GM21528 (cell line): ENCODE measurements around the gene QRICH1.
A peak's percentile ranks its signal among the peaks of the same experiment; 100 is the strongest.

Source experiments
- ATAC-seq: cut with Tn5 transposase; IDR thresholded peaks from one replicate; pipeline ENCODE4 v1.9.1; 2021; ENCODE audit warnings: mild to moderate bottlenecking, moderate library complexity; ENCODE audit not compliant: unreplicated experiment, low FRiP score

Gene QRICH1

DNA sequence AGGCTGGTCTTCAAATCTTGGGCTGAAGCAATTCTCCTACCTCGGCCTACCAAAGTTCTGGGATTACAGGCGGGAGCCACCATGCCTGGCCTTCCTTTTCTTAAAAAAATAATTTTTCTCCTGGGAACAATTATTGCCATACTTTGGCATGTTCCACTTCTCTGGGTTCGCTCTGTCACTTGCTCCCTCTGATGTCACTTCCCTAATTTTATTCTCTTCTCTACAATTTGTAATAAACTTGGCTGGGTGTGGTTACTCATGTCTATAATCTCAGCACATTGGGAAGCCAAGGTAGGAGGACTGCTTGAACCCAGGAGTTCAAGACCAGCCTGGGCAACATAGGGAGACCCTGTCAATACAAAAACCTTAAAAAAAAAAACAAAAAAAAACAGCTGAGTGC, 58.6 kb downstream of the QRICH1 start:
- no peak for ATAC-seq

DNA sequence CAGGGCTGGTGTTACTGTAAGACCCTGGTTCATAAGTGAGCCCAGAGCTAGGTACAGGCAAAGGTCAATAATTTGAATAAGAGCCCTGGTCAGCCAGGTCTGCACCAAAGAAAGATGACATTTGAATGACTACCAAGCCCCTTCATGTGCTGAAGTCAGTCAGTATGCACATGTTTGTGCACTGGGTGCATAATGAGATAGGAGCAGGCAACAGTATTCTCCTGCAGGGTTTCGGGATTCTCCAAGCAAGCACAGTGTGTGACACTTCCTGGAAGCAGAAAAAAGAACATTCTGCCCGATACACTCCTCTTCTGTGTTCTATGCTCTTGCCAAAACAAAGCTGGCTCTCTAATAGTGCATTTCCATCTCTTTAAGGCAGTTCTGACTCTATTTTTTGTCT, 59.2 kb downstream of the QRICH1 start:
- ATAC-seq = no peak

DNA sequence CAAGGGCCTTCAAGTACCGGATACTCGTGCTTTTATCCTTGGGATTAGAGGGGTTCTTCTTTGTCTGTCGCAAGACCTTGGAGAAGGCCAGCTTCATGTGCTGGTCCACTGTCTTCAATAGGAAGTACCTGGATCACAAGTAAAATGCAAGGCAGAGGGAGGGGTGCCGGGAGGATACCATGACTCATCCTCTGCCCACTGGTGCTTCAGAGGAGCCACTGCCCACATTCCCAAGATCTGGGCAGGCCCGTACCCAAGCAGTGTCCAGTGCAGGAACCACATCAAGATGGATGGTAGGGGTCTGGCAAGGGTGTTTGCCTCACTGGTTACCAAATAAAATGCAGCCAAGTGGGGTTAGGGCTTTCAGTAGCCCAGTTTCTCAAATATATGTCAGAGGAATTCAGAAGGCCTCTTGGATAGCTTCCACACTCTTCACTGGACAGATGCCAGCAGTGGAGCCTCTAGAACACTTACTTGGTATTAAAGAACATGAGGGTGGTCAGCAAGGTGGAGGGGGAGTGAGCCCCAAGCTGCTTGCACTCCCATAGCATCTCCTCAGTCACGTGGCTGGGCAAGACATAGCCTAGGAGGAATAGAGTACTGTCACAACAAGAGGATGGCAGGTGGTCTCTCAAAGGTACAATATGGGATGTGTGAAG, 61.1 kb downstream of the QRICH1 start:
- ATAC-seq = no peak

DNA sequence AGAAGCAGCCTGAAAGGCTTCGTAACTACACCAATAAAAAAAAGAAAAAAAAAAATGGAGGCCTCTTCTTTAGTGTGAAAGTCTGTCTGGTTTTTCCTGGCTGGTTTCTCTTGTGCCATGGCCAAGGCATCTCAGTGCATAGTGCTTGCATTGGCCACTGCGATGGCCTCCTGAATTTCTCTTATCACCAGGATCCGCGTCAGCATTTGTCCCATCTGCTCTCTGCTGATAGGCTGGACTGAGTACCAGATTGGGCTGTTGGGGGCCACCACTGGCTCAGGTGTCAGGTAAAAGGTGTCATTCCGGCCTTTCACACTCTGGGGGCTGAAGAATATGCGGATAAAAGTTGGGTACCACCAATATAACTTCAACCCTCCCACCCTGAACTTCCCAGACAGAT, 63.5 kb downstream of the QRICH1 start:
- ATAC-seq = no peak

DNA sequence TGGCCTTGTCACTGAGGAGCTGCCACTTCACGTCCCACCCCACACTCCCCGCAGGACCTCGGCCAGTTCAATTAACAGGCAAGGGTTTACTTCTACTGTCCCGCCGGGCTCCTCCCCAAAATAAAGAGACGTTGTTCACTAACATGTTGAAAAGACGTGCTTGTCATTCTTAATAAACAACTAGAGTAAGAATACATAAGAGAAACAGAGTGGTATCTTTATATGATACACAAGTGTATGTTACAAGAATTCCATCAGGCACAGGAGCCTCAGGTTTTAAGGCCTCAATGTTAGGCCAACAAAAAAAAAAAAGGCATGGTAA, 64.3 kb downstream of the QRICH1 start:
- no peak for ATAC-seq

DNA sequence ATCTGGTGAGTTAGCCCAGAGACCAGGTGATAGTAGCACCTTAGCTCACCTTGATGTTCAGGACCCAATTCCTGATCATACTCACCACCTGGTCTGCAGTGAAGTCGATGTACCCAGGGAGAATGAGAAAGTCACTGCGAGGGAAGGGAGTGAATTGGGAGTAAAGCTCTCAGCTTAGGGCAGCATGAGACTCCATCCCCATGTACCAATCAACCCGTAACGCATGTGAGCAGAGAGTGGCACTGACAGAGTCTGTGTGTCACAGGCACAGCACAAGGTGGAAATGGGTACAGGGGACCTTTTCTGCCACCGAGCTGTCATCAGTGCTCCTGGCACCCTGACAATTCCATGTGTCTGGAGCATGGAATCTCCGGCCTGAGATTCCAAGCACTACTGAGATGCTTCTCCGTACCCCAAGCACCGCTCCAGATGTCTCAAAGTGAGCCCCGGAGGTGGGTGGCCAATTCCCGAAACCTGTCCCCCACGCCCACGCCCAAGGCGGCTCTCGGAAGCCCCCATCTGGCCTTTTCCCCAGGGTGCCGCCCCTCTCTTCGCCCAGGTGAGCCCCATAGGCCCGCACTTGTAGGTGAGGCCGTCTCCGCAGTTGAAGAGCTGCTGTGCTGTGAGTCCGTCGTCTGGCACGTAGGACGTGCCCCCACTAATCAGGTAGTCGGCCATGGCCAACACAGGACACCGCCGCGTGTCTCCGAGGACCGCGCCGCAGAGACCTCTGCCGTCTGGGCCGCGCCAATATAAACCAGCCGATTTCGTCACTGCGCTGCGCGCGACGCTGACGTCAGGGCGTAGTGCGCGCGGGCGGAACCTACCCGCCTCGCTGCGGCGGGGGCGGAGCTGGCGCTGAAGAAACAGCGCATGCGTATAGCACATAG, 65.0 kb downstream of the QRICH1 start, which contains the start of gene IMPDH2:
Gene IMPDH2, minus strand, starts transcription at position 726 of the 890 bp plus-strand sequence. Its CDS starts 48 bp downstream, at position 678.
- peak; percentile 85 for ATAC-seq

DNA sequence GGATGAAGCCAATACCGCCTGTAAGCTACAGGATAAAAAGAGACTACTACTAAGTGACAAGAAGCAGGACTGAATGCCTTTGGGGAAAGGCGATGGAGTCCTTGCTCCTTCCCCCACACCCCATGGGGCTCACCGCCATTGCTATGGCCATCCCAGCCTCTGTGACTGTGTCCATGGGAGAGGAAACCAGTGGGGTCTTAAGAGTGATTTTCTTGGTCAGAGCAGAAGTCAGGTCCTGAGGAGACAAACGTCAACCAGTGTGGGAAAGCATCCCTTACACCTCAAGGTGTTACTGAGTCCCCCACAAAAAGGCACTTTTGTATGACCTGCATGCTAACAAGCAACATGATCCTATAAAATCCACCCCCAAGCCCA, 65.6 kb downstream of the QRICH1 start:
- ATAC-seq = no peak

DNA sequence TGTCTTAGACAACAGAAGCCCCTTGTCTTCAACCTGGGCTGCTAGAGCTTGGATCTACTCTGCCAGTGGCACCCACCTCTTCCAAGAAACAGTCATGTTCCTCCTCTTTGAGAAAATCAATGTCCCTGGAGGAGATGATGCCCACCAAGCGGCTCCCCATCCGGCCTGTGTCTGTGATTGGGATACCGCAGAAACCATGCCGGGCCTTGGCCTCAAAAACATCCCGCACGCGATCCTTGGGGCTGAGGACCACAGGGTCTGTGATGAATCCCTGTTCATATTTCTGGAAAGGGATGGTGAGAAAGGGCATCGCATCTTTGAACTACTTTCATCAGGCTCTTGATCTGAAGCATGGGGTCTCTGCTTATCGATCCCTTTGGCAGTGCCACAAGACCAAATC, 66.2 kb downstream of the QRICH1 start:
- ATAC-seq = no peak

DNA sequence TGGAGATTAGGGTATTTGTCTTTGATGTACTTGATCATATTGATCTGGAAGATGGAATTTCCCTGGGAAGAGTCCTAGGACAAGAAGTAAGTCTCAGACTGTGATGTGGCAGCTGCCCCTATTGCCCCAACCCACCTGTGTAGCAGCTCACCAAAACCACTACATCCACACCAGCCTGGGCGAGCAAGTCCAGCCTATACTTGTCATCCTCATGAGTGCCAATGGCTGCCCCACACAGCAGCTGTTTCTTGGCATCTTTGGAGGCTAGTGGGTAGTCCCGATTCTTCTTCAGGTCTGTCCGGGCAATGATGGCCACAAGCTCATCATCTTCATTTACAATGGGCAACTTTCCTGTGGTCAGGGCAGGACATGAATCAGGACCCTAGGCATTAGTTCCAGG, 67.3 kb downstream of the QRICH1 start:
- ATAC-seq = no peak

DNA sequence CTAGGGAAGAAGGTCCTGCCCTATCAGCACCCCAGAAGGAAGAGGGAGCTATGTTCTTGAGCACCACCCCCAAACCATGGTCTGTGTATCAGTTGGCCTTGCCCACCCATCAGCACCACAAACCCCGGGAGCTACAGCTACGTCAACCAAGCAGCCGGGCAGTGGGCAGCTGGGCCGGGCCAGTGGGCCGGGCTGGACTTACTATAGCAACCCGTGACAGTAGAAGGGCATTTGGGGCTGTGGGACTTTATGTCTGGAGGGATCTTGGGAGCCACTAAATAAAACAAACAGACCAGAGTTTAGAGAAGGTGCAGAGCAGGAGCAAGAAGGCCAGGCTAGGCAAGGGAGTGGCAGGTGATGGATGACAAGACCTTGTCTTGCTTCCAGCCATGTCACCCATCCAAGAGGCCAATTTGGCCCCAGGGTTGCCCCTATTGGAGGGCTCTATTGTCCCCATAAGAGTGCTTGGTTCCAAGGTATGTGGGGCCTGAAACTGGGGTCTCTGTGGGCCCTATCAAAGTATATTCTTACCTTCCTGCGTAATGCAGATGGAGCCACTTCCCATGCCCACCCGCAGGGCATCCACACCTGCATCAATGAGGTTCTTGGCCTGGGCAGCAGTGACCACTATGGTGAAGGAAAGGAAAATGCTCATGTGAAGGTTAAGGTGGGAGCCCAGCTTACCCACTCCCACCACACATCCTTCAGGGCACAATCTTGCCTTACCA, 67.9 kb downstream of the QRICH1 start:
- no peak for ATAC-seq

DNA sequence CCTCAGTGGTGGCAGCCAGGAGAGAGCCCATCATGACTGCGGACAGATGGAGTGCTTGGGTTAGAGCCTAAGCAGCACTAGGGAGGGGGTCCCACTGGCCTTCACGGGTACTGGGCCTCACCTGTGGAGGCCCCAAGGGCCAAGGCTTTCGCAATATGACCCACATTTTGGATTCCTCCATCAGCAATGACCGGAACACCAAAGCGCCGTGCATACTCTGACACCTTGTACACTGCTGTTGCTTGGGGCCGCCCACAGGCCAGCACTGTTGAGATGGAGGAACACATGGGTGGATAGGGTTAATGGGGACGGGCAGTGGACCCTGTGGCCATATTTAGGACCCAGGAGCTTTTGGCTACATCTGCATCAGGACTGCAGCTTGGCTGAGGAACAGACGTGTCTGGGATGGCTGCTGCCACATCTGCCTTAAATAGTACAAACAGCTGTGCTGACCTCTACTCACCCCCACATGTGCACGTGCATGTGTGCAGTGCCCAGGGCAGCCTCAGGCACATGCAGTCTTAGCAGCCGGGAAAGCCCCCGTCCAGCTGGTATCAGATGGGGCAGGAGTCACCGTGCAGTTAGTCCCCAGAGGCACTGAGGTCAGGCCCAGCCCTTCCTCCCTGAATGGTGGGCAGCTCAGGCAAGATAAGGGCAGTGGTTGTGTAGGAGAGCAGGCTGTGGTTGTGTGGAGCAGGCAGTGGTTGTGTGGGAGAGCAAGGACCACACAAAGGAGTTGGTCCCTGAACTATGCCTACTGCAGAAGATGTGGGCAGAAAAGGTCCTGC, 68.7 kb downstream of the QRICH1 start:
- no peak for ATAC-seq

DNA sequence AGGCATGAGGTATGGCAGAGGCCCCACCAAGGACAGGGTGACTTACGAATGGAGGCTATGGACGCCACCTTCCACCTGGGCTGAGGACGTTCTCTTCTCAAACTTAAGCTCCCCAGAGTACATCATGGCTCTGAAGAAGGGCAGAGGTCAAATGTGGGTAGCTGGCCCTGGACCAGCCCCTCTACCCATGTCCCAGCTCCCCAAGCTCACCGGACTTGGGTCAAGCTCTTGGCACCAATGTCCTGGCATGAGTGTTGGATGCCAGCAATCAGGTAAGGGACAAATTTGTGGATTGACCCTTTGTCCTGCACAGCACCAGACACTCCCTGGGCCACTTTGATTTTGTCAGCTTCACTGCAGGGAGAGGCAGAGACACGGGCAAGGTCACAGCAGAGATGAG, 69.4 kb downstream of the QRICH1 start:
- ATAC-seq = no peak

DNA sequence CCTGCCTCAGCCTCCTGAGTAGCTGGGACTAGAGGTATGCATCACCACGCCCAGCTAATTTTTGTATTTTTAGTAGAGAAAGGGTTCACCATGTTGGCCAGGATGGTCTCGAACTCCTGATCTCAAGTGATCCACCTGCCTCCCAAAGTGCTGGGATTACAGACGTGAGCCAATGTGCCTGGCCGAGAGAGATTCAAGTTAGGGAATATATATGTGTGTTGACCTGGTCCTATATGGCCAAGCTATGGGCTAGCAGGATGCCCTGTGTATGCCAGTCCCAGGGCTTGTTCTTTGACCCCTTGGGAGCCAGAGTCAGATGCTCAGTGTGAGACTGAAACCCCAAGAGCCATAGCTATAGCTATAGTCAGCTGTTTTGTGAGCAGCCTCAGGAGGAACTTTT, 70.1 kb downstream of the QRICH1 start:
- ATAC-seq = no peak

DNA sequence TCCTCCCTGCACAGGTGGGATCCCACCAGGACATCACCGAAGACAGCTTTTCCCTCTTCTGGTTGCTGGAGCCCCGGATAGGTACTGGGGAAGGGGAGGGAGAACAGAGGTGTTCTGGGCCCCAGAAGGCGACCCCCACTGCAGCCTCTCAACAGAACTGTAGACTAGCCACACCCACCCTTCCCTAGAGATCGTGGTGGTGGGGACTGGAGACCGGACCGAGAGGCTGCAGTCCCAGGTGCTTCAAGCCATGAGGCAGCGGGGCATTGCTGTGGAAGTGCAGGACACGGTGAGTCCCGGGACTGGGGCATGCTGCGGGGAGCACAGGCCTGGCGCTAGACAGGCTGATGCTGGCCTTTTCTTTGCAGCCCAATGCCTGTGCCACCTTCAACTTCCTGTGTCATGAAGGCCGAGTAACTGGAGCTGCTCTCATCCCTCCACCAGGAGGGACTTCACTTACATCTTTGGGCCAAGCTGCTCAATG, 71.1 kb downstream of the QRICH1 start:
- ATAC-seq = no peak

DNA sequence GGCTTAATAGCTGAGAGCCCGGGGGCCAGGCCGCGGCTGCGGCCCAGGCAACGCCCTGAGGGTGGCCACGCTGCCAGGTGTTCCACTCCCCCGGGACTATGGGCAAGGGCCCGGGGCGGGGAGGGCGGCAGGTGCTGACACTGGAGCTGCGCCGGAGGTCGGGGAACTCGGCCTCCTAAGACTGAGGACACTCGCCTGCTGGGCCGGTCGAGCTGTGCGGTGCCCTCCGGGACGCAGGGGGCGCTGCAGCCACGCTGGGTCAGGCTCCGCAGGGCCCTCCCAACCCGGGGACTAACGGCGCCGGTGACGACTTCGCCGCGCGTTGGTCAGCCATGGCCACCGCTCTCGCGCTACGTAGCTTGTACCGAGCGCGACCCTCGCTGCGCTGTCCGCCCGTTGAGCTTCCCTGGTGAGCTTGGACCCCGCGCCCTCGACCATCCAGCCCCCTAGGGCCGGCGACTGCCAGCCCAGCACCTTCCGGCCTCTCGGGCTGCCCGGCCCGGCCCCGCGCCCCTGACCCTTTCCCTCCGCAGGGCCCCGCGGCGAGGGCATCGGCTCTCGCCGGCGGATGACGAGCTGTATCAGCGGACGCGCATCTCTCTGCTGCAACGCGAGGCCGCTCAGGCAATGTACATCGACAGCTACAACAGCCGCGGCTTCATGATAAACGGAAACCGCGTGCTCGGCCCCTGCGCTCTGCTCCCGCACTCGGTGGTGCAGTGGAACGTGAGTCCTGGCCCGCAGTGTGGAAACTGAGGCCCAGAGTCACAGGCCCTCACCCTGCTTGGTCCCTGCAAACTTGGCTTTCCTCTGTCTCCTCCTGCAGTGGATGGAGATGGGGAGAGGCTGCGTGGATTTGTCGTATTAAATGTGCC, 71.8 kb downstream of the QRICH1 start, which contains the start of gene NDUFAF3:
Gene NDUFAF3, plus strand, starts transcription at position 309 of the 875 bp plus-strand sequence. Its CDS starts 24 bp downstream, at position 333.
- peak; percentile 61 for ATAC-seq

DNA sequence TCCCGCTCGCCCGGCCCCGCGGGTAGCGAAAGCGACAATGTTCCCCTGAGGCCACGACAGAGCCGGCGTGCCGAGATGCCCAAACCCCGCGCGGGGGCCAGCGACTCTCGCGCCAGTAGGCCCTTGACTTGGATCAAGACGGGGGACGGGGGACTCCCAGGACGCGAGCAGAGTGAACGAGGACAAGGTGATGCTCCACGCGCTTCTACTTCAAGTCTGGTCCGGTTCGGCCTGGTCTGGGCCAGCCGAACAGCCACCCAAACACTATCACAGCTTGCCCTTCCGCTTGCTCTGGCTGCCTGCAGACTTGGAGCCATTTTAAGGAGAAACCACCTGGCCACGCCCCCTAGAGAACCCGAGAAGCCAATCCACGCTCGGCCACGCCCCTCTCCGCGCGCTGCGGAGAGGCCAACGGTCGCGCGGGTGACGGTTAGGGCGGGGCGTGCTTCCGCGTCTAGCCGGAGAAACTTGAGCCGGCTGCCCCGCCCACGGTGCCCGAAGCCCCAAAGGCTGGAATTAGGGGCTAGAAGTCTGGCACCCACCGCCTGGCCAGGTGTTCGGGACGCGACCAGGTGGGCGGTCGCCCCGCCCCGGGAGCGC, 72.6 kb downstream of the QRICH1 start:
- ATAC-seq = peak; percentile 52

DNA sequence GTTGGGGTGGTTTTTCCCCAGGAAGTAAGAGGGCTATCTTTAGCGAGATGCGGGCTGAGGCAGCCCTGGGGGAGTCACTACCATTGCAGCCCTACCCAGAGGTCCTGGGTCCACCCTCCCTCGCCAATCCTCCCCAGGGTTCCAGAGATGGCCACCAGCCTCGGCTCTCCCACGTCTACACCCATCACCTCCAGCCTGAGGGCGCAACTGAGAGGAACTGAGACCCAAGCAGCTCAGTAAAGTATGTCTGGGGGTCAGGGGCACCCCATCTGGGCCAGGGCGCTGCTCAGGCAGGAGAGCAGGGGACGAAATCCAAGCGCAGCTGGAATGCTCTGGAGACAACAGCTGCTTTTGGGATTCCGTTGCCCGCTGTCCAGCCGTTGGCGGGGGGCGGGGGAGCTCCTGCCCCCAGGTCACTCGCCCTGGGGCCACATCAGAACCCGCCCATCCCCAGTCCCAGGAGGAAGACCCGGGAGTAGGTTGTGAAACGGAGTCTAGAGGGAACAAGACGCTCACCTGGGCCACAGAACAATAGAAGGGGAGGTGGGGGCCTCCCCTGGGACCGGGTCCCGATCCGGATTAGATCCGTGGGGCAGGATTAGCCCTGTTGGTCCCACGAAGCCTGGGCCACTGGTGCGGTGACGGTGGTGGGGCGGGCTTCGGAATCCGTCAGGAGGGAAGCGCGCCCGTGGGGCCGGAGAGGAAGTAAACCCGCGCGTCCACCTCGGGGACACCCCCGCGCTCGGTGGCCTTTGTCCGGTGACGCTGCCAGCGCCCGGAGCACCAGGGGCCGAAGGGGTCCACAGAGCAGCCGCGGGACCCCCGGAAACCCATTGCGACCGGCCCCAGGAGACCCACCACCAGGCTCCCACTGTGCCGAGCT, 73.3 kb downstream of the QRICH1 start:
- ATAC-seq = no peak

DNA sequence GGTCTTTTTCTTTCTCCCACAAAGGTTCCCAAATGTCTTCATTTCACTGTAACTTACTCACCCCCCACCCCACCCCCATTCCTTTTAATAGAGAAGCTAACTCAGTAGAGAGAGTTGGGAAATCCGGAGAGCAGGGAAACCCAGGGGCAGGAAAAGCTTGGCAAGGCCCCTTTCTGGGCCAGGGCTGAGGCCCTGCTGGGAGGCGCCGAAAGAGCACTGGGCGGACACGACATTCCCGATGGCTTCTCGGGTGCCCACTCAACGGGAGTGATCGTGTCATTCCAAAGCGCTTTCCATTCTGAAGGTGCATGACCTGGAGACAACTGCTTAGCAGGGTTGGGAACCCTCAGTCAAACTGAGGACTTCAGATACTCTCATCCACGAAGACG, 73.9 kb downstream of the QRICH1 start:
- ATAC-seq = no peak
